Stomach smooth muscle (tissue), 2 donors: ENCODE data around the gene ANKRD20A1.
"Not testable (repeated sequence)": the region's sequence is repeated elsewhere in the genome, so short reads cannot be mapped to it uniquely, and the experiment has no call there.

Experiments
- H3K27ac ChIP-seq: one replicate; pipeline ENCODE4 v1.7.0; 2013; ENCODE audit warnings: mild to moderate bottlenecking, low read length, inconsistent platforms
- H3K27me3 ChIP-seq, 2 donors: one replicate each; pipeline ENCODE4 v1.7.0; 2013; ENCODE audit warnings: low read length in 2 of 2; ENCODE audit not compliant: insufficient read depth in 2 of 2, control insufficient read depth in 1 of 2
- H3K36me3 ChIP-seq, 2 donors: one replicate each; pipeline ENCODE4 v1.7.0; 2013; ENCODE audit warnings: low read length in 2 of 2; ENCODE audit not compliant: control insufficient read depth in 2 of 2, insufficient read depth in 2 of 2
- H3K4me1 ChIP-seq: one replicate; pipeline ENCODE4 v1.7.0; 2013; ENCODE audit warnings: low read length; ENCODE audit not compliant: control insufficient read depth, insufficient read depth
- H3K4me3 ChIP-seq, 2 donors: one replicate each; pipeline ENCODE4 v1.7.0; 2013; ENCODE audit warnings: low read length in 2 of 2
- H3K9ac ChIP-seq, 2 donors: one replicate each; pipeline ENCODE4 v1.7.0; 2013; ENCODE audit warnings: low read length in 2 of 2, mild to moderate bottlenecking in 1 of 2
- H3K9me3 ChIP-seq, 2 donors: one replicate each; pipeline ENCODE4 v1.7.0; 2013; ENCODE audit warnings: low read length in 2 of 2; ENCODE audit not compliant: control insufficient read depth in 2 of 2
- donor health status: healthy.
- donor health status: Pancreatic carcinoma.

Gene ANKRD20A1

GRCh38 chr9:67858871-67859270, at the start of gene ANKRD20A1:
ANKRD20A1 (plus strand) TSS chr9:67858931; CDS start chr9:67859427, 496 bp downstream.
- H3K27ac ChIP-seq, H3K9me3 ChIP-seq, H3K4me3 ChIP-seq, H3K27me3 ChIP-seq, H3K36me3 ChIP-seq, H3K9ac ChIP-seq, H3K4me1 ChIP-seq: not testable (repeated sequence)

DNA sequence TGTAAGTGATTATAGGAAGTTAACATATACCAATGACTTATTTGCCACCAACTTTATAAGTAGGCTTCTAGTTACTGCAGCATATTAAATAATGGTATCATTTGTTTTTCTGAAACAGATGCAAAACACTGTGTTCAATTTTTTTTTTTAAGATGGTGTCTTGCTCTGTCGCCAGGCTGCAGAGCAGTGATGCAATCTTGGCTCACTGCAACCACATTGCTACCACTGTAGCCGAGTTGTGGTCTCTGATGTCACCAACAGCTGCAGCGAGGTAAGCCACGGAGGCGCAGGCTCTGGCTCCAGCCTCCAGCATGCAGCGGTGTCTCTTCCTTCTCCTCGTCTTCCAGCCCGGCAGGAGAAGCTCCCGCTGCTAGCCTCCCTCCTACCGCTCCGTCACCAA, 26.6 kb upstream of the ANKRD20A1 start:
- H3K9me3 ChIP-seq, H3K36me3 ChIP-seq, H3K9ac ChIP-seq, H3K27ac ChIP-seq, H3K4me3 ChIP-seq, H3K4me1 ChIP-seq, H3K27me3 ChIP-seq: not testable (repeated sequence)
